ENCODE data around the gene PPP2R2B. TPM values are rescaled to one million over a fixed set of nuclear protein-coding genes. Genes with fewer than 3 reads are reported as not detected.

Gene PPP2R2B
- polyA plus RNA-seq, 3 donors = 0.08 TPM; not detected in 2

DNA sequence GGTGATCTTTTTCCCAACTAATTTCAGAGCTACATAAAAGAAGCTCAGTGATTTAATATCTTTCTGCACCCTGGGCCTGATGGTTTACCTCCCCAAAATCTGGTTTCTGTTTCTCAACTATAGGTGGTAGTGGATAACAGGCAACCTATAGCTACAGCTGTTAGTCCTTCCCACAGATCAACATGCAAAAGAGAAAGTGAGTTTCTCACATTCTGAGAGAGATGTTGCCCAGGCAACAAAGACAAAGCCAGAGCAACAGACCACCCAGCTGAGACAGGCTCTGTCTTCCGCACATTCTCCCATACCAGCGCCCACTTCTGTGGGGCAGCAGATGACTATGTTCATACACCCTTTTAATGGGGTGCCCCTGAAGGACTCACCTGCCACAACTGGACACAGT is 40.7 kb upstream of the PPP2R2B start:
- no peak overlapping the region for H3K9ac ChIP-seq (ENCODE audit: insufficient read depth, low read length, poor library complexity, severe bottlenecking)
- Mint-ChIP-seq H3K27me3 (ENCODE audit: low read depth in 3 of 3) (no peaks in the 10 kb centered on the region), H3K36me3 (no peaks in the 10 kb centered on the region), H3K27ac (no peak overlapping the region), H3K4me3 (no peak overlapping the region), H3K4me1 (no peaks in the 10 kb centered on the region), H3K9me3 (peaks cover 0 to 3% (median 0%) of the 10 kb centered on the region in 7 donors)
- H3K27me3 ChIP-seq (ENCODE audit: control insufficient read depth in 2 of 2, insufficient read depth in 2 of 2, low read length in 2 of 2) = no peaks in the 10 kb centered on the region
- no peaks in the 10 kb centered on the region for H3K36me3 ChIP-seq (replicated peaks in 1 of 2; ENCODE audit: control insufficient read depth in 1 of 2, insufficient read depth in 2 of 2, low read length in 2 of 2)
- H3K4me2 ChIP-seq (replicated peaks; ENCODE audit: extremely low read depth, low read length, poor library complexity, severe bottlenecking) = no peak overlapping the region
- H4K20me1 ChIP-seq (ENCODE audit: insufficient read depth, low read length) = no peaks in the 10 kb centered on the region
- no peaks in the 10 kb centered on the region for H3K79me2 ChIP-seq (ENCODE audit: insufficient read depth, low read length)
- no peaks in the 10 kb centered on the region for H3K9me3 ChIP-seq (replicated peaks in 1 of 2; ENCODE audit: control insufficient read depth in 1 of 2, insufficient read depth in 1 of 2, low read length in 2 of 2)
- TF ChIP-seq, protein P1, sequence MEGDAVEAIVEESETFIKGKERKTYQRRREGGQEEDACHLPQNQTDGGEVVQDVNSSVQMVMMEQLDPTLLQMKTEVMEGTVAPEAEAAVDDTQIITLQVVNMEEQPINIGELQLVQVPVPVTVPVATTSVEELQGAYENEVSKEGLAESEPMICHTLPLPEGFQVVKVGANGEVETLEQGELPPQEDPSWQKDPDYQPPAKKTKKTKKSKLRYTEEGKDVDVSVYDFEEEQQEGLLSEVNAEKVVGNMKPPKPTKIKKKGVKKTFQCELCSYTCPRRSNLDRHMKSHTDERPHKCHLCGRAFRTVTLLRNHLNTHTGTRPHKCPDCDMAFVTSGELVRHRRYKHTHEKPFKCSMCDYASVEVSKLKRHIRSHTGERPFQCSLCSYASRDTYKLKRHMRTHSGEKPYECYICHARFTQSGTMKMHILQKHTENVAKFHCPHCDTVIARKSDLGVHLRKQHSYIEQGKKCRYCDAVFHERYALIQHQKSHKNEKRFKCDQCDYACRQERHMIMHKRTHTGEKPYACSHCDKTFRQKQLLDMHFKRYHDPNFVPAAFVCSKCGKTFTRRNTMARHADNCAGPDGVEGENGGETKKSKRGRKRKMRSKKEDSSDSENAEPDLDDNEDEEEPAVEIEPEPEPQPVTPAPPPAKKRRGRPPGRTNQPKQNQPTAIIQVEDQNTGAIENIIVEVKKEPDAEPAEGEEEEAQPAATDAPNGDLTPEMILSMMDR (IDR thresholded peaks at IDR 0.05) = no peak
- no peak overlapping the region for H2AFZ ChIP-seq (ENCODE audit: insufficient read depth, low read depth, low read length, poor library complexity, severe bottlenecking)
- no peaks in the 10 kb centered on the region for H3K4me1 ChIP-seq (ENCODE audit: control insufficient read depth in 1 of 2, insufficient read depth in 2 of 2, low read length in 2 of 2)
- intact Hi-C loops (cut with micrococcal nuclease) = no loop called here
- no peak for DNase-seq
- 100% methylated on average over 1 of the region's 2 CpGs for WGBS (ENCODE audit: insufficient coverage)
- no peak overlapping the region for H3K27ac ChIP-seq (ENCODE audit: low read depth in 1 of 2, low read length in 2 of 2)
- H3K4me3 ChIP-seq (replicated peaks in 1 of 3; ENCODE audit: low read depth in 2 of 3, low read length in 3 of 3) = no peak overlapping the region

DNA sequence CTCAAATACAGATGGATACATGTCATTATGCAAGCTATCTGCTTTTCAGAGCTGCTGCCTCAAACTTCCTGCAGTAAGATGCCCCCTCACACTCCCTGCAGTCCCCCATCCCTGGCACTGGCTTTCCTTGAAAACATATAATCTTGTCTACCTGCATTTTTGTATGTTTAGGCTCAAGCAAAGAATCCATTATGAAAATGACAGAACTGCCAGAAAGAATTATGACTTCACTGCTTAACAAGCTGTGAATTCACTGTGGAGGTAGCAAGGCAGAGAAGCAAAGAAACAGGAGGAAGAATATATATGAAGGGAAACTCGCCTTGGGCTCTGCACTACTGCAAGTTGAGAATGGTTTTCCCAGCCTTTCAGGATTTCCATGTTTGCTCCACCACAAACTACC is 39.4 kb upstream of the PPP2R2B start:
- intact Hi-C loops (cut with micrococcal nuclease) = no loop called here
- Histone ChIP-seq H3K9me3 (replicated peaks in 1 of 2; ENCODE audit: control insufficient read depth in 1 of 2, insufficient read depth in 1 of 2, low read length in 2 of 2) (no peaks in the 10 kb centered on the region), H3K4me1 (ENCODE audit: control insufficient read depth in 1 of 2, insufficient read depth in 2 of 2, low read length in 2 of 2) (no peaks in the 10 kb centered on the region), H4K20me1 (ENCODE audit: insufficient read depth, low read length) (no peaks in the 10 kb centered on the region), H3K36me3 (replicated peaks in 1 of 2; ENCODE audit: control insufficient read depth in 1 of 2, insufficient read depth in 2 of 2, low read length in 2 of 2) (no peaks in the 10 kb centered on the region), H2AFZ (ENCODE audit: insufficient read depth, low read depth, low read length, poor library complexity, severe bottlenecking) (no peak overlapping the region), H3K79me2 (ENCODE audit: insufficient read depth, low read length) (no peaks in the 10 kb centered on the region), H3K4me3 (replicated peaks in 1 of 3; ENCODE audit: low read depth in 2 of 3, low read length in 3 of 3) (no peak overlapping the region), H3K9ac (ENCODE audit: insufficient read depth, low read length, poor library complexity, severe bottlenecking) (no peak overlapping the region), H3K27ac (ENCODE audit: low read depth in 1 of 2, low read length in 2 of 2) (no peak overlapping the region), H3K27me3 (ENCODE audit: control insufficient read depth in 2 of 2, insufficient read depth in 2 of 2, low read length in 2 of 2) (no peaks in the 10 kb centered on the region), H3K4me2 (replicated peaks; ENCODE audit: extremely low read depth, low read length, poor library complexity, severe bottlenecking) (no peak overlapping the region)
- Mint-ChIP-seq H3K4me3 (no peak overlapping the region), H3K4me1 (no peaks in the 10 kb centered on the region), H3K27me3 (ENCODE audit: low read depth in 3 of 3) (no peaks in the 10 kb centered on the region), H3K27ac (no peak overlapping the region), H3K36me3 (no peaks in the 10 kb centered on the region), H3K9me3 (peaks cover 0 to 3% (median 0%) of the 10 kb centered on the region in 7 donors)
- WGBS (ENCODE audit: insufficient coverage) = no CpG with 5 or more reads among the region's 1 CpG
- TF ChIP-seq, protein P1 (IDR thresholded peaks at IDR 0.05) = no peak
- DNase-seq = no peak
